ENCODE results near the gene PFKFB4. TPM values are rescaled to one million over a fixed set of nuclear protein-coding genes. Genes with fewer than 3 reads are reported as not detected.

The PFKFB4 gene
- total and polyA plus RNA-seq, 9 of the 15 experiments (the other 6 are each of a cell fraction or from before 2014, with no cell fraction given): 0.92 to 56.3 (median 13.5) TPM

DNA sequence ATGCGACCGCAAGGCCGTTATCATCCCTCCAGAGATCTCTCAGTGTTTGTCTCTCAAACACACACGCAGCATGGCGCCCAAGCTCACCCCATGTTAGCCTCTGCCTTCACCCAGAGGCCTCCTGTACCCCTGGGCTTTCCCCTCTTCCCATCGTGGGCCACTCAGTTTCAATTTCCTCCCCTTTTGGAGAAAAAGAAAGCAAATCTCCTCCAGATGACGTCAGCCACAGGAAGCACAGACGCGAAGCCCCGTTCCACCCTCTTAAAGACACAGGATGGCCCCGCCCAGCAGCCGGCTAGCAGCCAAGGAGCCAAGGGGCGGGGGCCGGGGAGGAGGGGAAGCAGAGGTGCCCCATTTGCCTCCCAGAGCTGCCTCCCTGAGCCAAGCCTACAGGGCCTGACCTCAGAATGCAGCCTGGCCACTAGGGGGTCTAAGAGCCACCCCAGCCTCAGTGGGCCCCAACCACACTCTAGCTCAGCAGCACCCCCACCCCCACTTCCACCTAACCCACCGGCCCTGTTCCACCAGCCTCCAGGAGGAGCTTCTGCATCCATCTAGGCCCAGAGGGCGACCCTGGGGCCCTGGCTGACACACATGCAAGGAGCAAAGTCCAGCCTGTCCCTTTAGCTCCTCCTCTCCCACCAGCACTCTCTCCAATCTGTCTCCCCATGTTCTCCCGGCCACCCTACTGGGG lies 83.5 kb downstream of the PFKFB4 start (continued):
- TF ChIP-seq, protein P1, sequence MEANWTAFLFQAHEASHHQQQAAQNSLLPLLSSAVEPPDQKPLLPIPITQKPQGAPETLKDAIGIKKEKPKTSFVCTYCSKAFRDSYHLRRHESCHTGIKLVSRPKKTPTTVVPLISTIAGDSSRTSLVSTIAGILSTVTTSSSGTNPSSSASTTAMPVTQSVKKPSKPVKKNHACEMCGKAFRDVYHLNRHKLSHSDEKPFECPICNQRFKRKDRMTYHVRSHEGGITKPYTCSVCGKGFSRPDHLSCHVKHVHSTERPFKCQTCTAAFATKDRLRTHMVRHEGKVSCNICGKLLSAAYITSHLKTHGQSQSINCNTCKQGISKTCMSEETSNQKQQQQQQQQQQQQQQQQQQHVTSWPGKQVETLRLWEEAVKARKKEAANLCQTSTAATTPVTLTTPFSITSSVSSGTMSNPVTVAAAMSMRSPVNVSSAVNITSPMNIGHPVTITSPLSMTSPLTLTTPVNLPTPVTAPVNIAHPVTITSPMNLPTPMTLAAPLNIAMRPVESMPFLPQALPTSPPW (CRISPR knock-in tag; IDR thresholded peaks at IDR 0.05): peak; percentile 89
- TF ChIP-seq E2F6 (IDR thresholded peaks at IDR 0.05; ENCODE audit: borderline replicate concordance in 1 of 2, extremely low read depth in 1 of 2, insufficient read depth in 1 of 2, insufficient read length in 1 of 2, low read depth in 1 of 2, low read length in 1 of 2, poor library complexity in 1 of 2, severe bottlenecking in 1 of 2) (peak in 1 of 2 experiments; percentile 40), MCM3 (IDR thresholded peaks at IDR 0.05) (no peak), ZNF717 (CRISPR knock-in tag; IDR thresholded peaks at IDR 0.05) (no peak), PHF8 (IDR thresholded peaks at IDR 0.05; ENCODE audit: borderline replicate concordance, low read length) (peak; percentile 77), SAP30 (IDR thresholded peaks at IDR 0.05; ENCODE audit: borderline replicate concordance, insufficient read depth, low read depth, low read length, poor library complexity, severe bottlenecking) (no peak), PTRF (tag; IDR thresholded peaks at IDR 0.05) (no peak), NFRKB (IDR thresholded peaks at IDR 0.05; ENCODE audit: low read depth) (peak; percentile 70), BRCA1 (IDR thresholded peaks at IDR 0.05) (no peak), BRCA1 (CRISPR knock-in tag; IDR thresholded peaks at IDR 0.05) (no peak), SIN3B (IDR thresholded peaks at IDR 0.05; ENCODE audit: low read depth) (no peak), NFIC (IDR thresholded peaks at IDR 0.05) (peak; percentile 79), ZKSCAN1 (IDR thresholded peaks at IDR 0.05; ENCODE audit: low read depth, low read length) (no peak), CBFA2T2 (conservative IDR thresholded peaks at IDR 0.05) (no peak), SRSF3 (IDR thresholded peaks at IDR 0.05; ENCODE audit: insufficient read depth, low read length) (no peak), TCF3 (CRISPR knock-in tag; IDR thresholded peaks at IDR 0.05) (no peak), DNMT1 (IDR thresholded peaks at IDR 0.05) (0 out of 2 replicates have a peak, but pooled peaks have one; percentile 63)
- TF ChIP-seq, protein P2, sequence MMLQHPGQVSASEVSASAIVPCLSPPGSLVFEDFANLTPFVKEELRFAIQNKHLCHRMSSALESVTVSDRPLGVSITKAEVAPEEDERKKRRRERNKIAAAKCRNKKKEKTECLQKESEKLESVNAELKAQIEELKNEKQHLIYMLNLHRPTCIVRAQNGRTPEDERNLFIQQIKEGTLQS (IDR thresholded peaks at IDR 0.05): peak; percentile 97
- TF ChIP-seq, protein P2 (CRISPR knock-in tag; conservative IDR thresholded peaks at IDR 0.05): no peak
- TF ChIP-seq, protein P3, sequence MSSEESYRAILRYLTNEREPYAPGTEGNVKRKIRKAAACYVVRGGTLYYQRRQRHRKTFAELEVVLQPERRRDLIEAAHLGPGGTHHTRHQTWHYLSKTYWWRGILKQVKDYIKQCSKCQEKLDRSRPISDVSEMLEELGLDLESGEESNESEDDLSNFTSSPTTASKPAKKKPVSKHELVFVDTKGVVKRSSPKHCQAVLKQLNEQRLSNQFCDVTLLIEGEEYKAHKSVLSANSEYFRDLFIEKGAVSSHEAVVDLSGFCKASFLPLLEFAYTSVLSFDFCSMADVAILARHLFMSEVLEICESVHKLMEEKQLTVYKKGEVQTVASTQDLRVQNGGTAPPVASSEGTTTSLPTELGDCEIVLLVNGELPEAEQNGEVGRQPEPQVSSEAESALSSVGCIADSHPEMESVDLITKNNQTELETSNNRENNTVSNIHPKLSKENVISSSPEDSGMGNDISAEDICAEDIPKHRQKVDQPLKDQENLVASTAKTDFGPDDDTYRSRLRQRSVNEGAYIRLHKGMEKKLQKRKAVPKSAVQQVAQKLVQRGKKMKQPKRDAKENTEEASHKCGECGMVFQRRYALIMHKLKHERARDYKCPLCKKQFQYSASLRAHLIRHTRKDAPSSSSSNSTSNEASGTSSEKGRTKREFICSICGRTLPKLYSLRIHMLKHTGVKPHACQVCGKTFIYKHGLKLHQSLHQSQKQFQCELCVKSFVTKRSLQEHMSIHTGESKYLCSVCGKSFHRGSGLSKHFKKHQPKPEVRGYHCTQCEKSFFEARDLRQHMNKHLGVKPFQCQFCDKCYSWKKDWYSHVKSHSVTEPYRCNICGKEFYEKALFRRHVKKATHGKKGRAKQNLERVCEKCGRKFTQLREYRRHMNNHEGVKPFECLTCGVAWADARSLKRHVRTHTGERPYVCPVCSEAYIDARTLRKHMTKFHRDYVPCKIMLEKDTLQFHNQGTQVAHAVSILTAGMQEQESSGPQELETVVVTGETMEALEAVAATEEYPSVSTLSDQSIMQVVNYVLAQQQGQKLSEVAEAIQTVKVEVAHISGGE (CRISPR knock-in tag; IDR thresholded peaks at IDR 0.05): no peak

Data from K562 (cell line).